Hindlimb muscle (tissue), 1 donor: ENCODE measurements around the gene KBTBD2. TPM values are rescaled to one million over a fixed set of nuclear protein-coding genes. Genes with fewer than 3 reads are reported as not detected.
"Not testable (repeated sequence)": the region's sequence is repeated elsewhere in the genome, so short reads cannot be mapped to it uniquely, and the experiment has no call there.

Source experiments
- DNase-seq: peaks from one replicate; pipeline ENCODE4 v3.0.0-alpha.2; 2013
- polyA plus RNA-seq: library from polyadenylated mRNA; unstranded; fragments of 120-200 nt; gene quantifications from one replicate; pipeline ENCODE4 v1.2.1, GENCODE V29; 2013; ENCODE audit not compliant: insufficient read length

Gene KBTBD2
- polyA plus RNA-seq, 1 donor, result 40.4 TPM

GRCh38 chr7:32850654-32851053, 40.9 kb downstream of the KBTBD2 start:
- DNase-seq, result not testable (repeated sequence)

GRCh38 chr7:32848655-32849054, 42.9 kb downstream of the KBTBD2 start:
- DNase-seq, result not testable (repeated sequence)

GRCh38 chr7:32846630-32847225, 44.8 kb downstream of the KBTBD2 start:
- peak; percentile 67 for DNase-seq

- DNase-seq, result not testable (repeated sequence)
Measured at GRCh38 chr7:32844748-32845147, 46.8 kb downstream of the KBTBD2 start.

- DNase-seq, result not testable (repeated sequence)
Measured at GRCh38 chr7:32843763-32844162, 47.8 kb downstream of the KBTBD2 start.

GRCh38 chr7:32839846-32840245, 51.7 kb downstream of the KBTBD2 start:
- DNase-seq, result not testable (repeated sequence)

GRCh38 chr7:32828996-32829752, 62.4 kb downstream of the KBTBD2 start:
- DNase-seq, result not testable (repeated sequence)

Other genes starting within 250 kb of the KBTBD2 start
- gene FKBP9, start 65.7 kb upstream of the KBTBD2 start, polyA plus RNA-seq, result 132 TPM
- gene NT5C3A, start 171.0 kb upstream of the KBTBD2 start, polyA plus RNA-seq, result 29.0 TPM
- gene RP9, start 217.6 kb upstream of the KBTBD2 start, polyA plus RNA-seq, result 29.2 TPM
- 15.2 TPM for gene BBS9, start 237.8 kb upstream of the KBTBD2 start, polyA plus RNA-seq